Activated CD4-positive, alpha-beta T cell treated with anti-CD3 and anti-CD28 coated beads, Interleukin-2, amount 10 ng/mL, durations not matched to agents 24 days and 14 days (primary cell): Measurements from ENCODE around the gene PRC1. TPM values are rescaled to one million over a fixed set of nuclear protein-coding genes. Genes with fewer than 3 reads are reported as not detected.

Source experiments
- total RNA-seq: library from RNA; stranded (reverse); gene quantifications from 2 replicates; pipeline ENCODE4 v1.2.3, GENCODE V29; 2022

Gene PRC1
- total RNA-seq, 1 donor from 2014 or later, result 85.0 TPM

Other genes starting within 250 kb of the PRC1 start
- gene FURIN, start 125.9 kb downstream of the PRC1 start, total RNA-seq, result 432 TPM in 2 replicates
- 32.5 and 33.7 TPM in 2 replicates for gene FES, start 110.0 kb downstream of the PRC1 start, total RNA-seq
- 196 and 206 TPM in 2 replicates for gene MAN2A2, start 91.2 kb downstream of the PRC1 start, total RNA-seq
- gene HDDC3, start 62.0 kb downstream of the PRC1 start, total RNA-seq, result 36.3 and 39.9 TPM in 2 replicates
- 66.9 and 67.0 TPM in 2 replicates for gene UNC45A, start 59.2 kb downstream of the PRC1 start, total RNA-seq
- 28.0 and 32.3 TPM in 2 replicates for gene RCCD1, start 39.7 kb downstream of the PRC1 start, total RNA-seq
- gene VPS33B, start 28.1 kb upstream of the PRC1 start, total RNA-seq, result 18.9 and 19.5 TPM in 2 replicates
- 0.05 and 0.07 TPM in 2 replicates for gene SV2B, start 105.7 kb upstream of the PRC1 start, total RNA-seq